ENCODE data around the gene MORC1. TPM values are rescaled to one million over a fixed set of nuclear protein-coding genes. Genes with fewer than 3 reads are reported as not detected.

The MORC1 gene
- total RNA-seq, 1 donor from 2014 or later: not detected

GRCh38 chr3:109115451-109115850 lies 2.5 kb downstream of the MORC1 start:
- H3K4me3 ChIP-seq: no peak overlapping the region
- H3K27ac Mint-ChIP-seq: no peak overlapping the region
- no peak for TF ChIP-seq EZH2phosphoT487 (IDR thresholded peaks at IDR 0.05)
- TF ChIP-seq, protein P1, sequence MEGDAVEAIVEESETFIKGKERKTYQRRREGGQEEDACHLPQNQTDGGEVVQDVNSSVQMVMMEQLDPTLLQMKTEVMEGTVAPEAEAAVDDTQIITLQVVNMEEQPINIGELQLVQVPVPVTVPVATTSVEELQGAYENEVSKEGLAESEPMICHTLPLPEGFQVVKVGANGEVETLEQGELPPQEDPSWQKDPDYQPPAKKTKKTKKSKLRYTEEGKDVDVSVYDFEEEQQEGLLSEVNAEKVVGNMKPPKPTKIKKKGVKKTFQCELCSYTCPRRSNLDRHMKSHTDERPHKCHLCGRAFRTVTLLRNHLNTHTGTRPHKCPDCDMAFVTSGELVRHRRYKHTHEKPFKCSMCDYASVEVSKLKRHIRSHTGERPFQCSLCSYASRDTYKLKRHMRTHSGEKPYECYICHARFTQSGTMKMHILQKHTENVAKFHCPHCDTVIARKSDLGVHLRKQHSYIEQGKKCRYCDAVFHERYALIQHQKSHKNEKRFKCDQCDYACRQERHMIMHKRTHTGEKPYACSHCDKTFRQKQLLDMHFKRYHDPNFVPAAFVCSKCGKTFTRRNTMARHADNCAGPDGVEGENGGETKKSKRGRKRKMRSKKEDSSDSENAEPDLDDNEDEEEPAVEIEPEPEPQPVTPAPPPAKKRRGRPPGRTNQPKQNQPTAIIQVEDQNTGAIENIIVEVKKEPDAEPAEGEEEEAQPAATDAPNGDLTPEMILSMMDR (IDR thresholded peaks at IDR 0.05): no peak
- no peak for TF ChIP-seq EZH2 (IDR thresholded peaks at IDR 0.05)
- peaks cover 21% of the 10 kb centered on the region for H3K4me1 ChIP-seq
- H3K79me2 ChIP-seq (ENCODE audit: low read depth): no peaks in the 10 kb centered on the region
- H3K27me3 ChIP-seq: no peaks in the 10 kb centered on the region
- no peaks in the 10 kb centered on the region for H3K9me3 ChIP-seq (ENCODE audit: low read depth)
- H2AFZ ChIP-seq (replicated peaks): no peak overlapping the region
- no peaks in the 10 kb centered on the region for H4K20me1 ChIP-seq (ENCODE audit: low read depth)
- no peak overlapping the region for H3K9ac ChIP-seq
- H3K36me3 ChIP-seq: no peaks in the 10 kb centered on the region
- H3K9me3 Mint-ChIP-seq: no peaks in the 10 kb centered on the region
- no peaks in the 10 kb centered on the region for H3K27me3 Mint-ChIP-seq (ENCODE audit: insufficient read depth, low read depth)
- peaks cover 7% of the 10 kb centered on the region for H3F3A ChIP-seq (ENCODE audit: low read depth)
- no peaks in the 10 kb centered on the region for H3K36me3 Mint-ChIP-seq
- DNase-seq (ENCODE audit: low spot score): no peak
- H3K4me3 Mint-ChIP-seq: no peak overlapping the region
- no peak overlapping the region for H3K4me2 ChIP-seq
- no peak overlapping the region for H3K27ac ChIP-seq
- no peaks in the 10 kb centered on the region for H3K4me1 Mint-ChIP-seq

- Histone ChIP-seq H3K4me2 (no peak overlapping the region), H3K27ac (no peak overlapping the region), H3F3A (ENCODE audit: low read depth) (peaks cover 7% of the 10 kb centered on the region), H3K4me1 (peaks cover 21% of the 10 kb centered on the region), H3K27me3 (no peaks in the 10 kb centered on the region), H2AFZ (replicated peaks) (no peak overlapping the region), H3K9ac (no peak overlapping the region), H3K4me3 (no peak overlapping the region), H3K9me3 (ENCODE audit: low read depth) (no peaks in the 10 kb centered on the region), H4K20me1 (ENCODE audit: low read depth) (no peaks in the 10 kb centered on the region), H3K79me2 (ENCODE audit: low read depth) (no peaks in the 10 kb centered on the region), H3K36me3 (no peaks in the 10 kb centered on the region)
- Mint-ChIP-seq H3K4me1 (no peaks in the 10 kb centered on the region), H3K4me3 (no peak overlapping the region), H3K27ac (no peak overlapping the region), H3K27me3 (ENCODE audit: insufficient read depth, low read depth) (no peaks in the 10 kb centered on the region), H3K9me3 (no peaks in the 10 kb centered on the region), H3K36me3 (no peaks in the 10 kb centered on the region)
- DNase-seq (ENCODE audit: low spot score): no peak
- TF ChIP-seq, protein P1 (IDR thresholded peaks at IDR 0.05): no peak
- TF ChIP-seq EZH2 (IDR thresholded peaks at IDR 0.05) (no peak), EZH2phosphoT487 (IDR thresholded peaks at IDR 0.05) (no peak)
These were observed 3.2 kb downstream of the MORC1 start for GRCh38 chr3:109114746-109115145.

DNA sequence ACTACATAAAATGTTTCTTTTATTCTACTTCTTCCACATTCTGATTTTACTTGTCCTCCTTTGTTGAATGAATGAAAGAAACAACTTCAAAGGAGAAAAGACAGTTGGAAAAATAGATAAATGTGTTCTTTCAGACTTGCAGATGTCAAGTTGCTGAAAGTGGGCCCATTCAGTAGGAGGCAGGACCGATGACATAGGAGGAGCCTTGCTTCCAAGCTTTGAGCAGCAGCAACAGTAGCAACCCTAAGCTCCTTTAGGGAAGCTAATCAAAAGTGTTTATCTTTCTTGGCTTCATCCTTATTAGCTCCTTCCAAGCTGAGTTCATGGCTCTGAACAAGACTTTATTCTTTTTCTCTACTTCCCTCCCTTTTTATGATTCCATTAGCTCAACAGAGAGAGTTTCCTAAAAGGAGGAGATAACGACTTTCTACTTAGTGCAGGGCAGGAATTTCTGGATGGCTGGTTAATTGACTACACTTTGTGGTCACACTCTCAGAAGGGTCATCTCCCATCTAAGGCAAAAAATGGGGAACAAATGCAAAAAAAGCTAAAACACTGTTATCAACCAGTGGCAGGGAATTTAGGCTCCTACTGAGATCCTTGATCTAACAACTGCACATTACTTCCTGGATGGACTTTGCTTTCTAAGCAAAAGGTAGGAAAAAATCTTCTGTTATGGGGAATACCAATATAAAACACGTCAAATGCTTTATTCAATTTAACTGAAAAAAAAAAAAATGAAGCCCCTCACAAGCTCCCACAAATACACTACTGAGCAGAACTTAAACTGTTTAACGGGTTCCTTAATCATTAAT lies 4.8 kb downstream of the MORC1 start:
- H3F3A ChIP-seq (ENCODE audit: low read depth): peaks cover 7% of the 10 kb centered on the region
- H3K9ac ChIP-seq: no peak overlapping the region
- no peaks in the 10 kb centered on the region for H3K4me1 Mint-ChIP-seq
- no peaks in the 10 kb centered on the region for H4K20me1 ChIP-seq (ENCODE audit: low read depth)
- no peak overlapping the region for H3K4me3 Mint-ChIP-seq
- no peaks in the 10 kb centered on the region for H3K79me2 ChIP-seq (ENCODE audit: low read depth)
- TF ChIP-seq EZH2phosphoT487 (IDR thresholded peaks at IDR 0.05): no peak
- no peak for TF ChIP-seq EZH2 (IDR thresholded peaks at IDR 0.05)
- TF ChIP-seq, protein P1 (IDR thresholded peaks at IDR 0.05): no peak
- DNase-seq (ENCODE audit: low spot score): peak; percentile 7
- no peak overlapping the region for H2AFZ ChIP-seq (replicated peaks)
- peak overlapping the region; percentile 27 for H3K4me2 ChIP-seq
- H3K27ac Mint-ChIP-seq: no peak overlapping the region
- H3K27me3 ChIP-seq: no peaks in the 10 kb centered on the region
- H3K27me3 Mint-ChIP-seq (ENCODE audit: insufficient read depth, low read depth): no peaks in the 10 kb centered on the region
- no peak overlapping the region for H3K27ac ChIP-seq
- H3K4me3 ChIP-seq: no peak overlapping the region
- H3K9me3 Mint-ChIP-seq: no peaks in the 10 kb centered on the region
- H3K4me1 ChIP-seq: peaks cover 21% of the 10 kb centered on the region
- H3K36me3 Mint-ChIP-seq: no peaks in the 10 kb centered on the region
- H3K36me3 ChIP-seq: no peaks in the 10 kb centered on the region
- H3K9me3 ChIP-seq (ENCODE audit: low read depth): no peaks in the 10 kb centered on the region
